Osteoblast (primary cell): ENCODE results near the gene PTPN9. TPM values are rescaled to one million over a fixed set of nuclear protein-coding genes. Genes with fewer than 3 reads are reported as not detected.

ENCODE experiments used
- DNase-seq: peaks from one replicate; pipeline ENCODE4 v3.0.0; 2011; ENCODE audit warnings: low spot score, mixed read lengths; ENCODE audit not compliant: insufficient read length; ENCODE audit errors: missing footprints
- H2AFZ ChIP-seq: 2 replicates; pipeline ENCODE4 v1.6.0; 2011; ENCODE audit warnings: mild to moderate bottlenecking, low read length
- H3K27ac ChIP-seq: 2 replicates; pipeline ENCODE4 v1.5.1; 2011; ENCODE audit warnings: mild to moderate bottlenecking, low read depth, low read length, moderate library complexity
- H3K27me3 ChIP-seq: 2 replicates; pipeline ENCODE4 v1.6.0; 2012; ENCODE audit warnings: mild to moderate bottlenecking, control low read depth, inconsistent platforms, low read length, moderate library complexity; ENCODE audit not compliant: insufficient read depth
- H3K36me3 ChIP-seq: 2 replicates; pipeline ENCODE4 v1.5.1; 2011; ENCODE audit warnings: mild to moderate bottlenecking, low read length, control low read depth, moderate library complexity; ENCODE audit not compliant: insufficient read depth
- H3K4me1 ChIP-seq: 2 replicates; pipeline ENCODE4 v1.5.1; 2011; ENCODE audit warnings: mild to moderate bottlenecking, low read length, control low read depth, moderate library complexity; ENCODE audit not compliant: insufficient read depth
- H3K4me2 ChIP-seq: 2 replicates; pipeline ENCODE4 v1.6.0; 2011; ENCODE audit warnings: mild to moderate bottlenecking, low read length; ENCODE audit not compliant: insufficient read depth
- H3K4me3 ChIP-seq: fragments of 200-600 bp; sonication (generic); 3 replicates; pipeline ENCODE4 v1.5.1; 2012; ENCODE audit warnings: mild to moderate bottlenecking, low read length, inconsistent platforms; ENCODE audit not compliant: insufficient read depth
- H3K79me2 ChIP-seq: 2 replicates; pipeline ENCODE4 v1.6.0; 2012; ENCODE audit warnings: mild to moderate bottlenecking, low read length, control low read depth, inconsistent platforms; ENCODE audit not compliant: insufficient read depth
- H3K9me3 ChIP-seq: 2 replicates; pipeline ENCODE4 v1.5.1; 2011; ENCODE audit warnings: low read depth, low read length, control low read depth
- H4K20me1 ChIP-seq: 2 replicates; pipeline ENCODE4 v1.6.0; 2012; ENCODE audit warnings: mild to moderate bottlenecking, low read length, control low read depth; ENCODE audit not compliant: insufficient read depth
- total RNA-seq: library from RNA; depleted of rRNA; stranded (reverse); fragments of >200 nt; gene quantifications from 2 replicates; pipeline ENCODE4 v1.2.3, GENCODE V29; 2012
- TF ChIP-seq, protein P1 (sequence below): IDR thresholded peaks from 2 replicates; pipeline ENCODE4 v1.5.1; 2011; ENCODE audit warnings: mild to moderate bottlenecking, low read depth, low read length, moderate library complexity; ENCODE audit errors: extremely low read depth

The PTPN9 gene
- total RNA-seq, 1 donor, result 23.9 TPM

DNA sequence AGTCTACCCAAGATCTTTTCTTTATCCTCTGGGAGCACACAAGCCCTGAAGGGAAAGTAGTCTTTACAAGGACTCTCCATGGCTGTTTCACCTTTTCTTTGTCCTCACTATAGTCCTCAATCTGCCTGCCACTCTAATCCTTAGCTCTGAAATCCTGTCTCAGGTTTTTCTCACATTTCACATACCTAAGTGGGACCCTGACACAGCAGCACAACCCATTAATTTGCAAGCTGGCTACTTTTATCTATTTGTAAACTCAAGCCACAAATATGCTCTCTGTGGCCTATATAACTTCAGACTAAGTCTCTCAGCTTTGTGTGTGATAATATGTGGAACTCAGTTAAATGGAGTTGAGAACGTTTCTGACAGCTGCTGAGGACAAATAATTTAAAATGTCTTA lies 147.4 kb downstream of the PTPN9 start:
- DNase-seq, result peak; percentile 53
- peak overlapping the region; percentile 81 for H3K27ac ChIP-seq
- no peak overlapping the region for H3K4me3 ChIP-seq
- H3K4me1 ChIP-seq, result peaks cover 12% of the 10 kb centered on the region
- peaks cover 67% of the 10 kb centered on the region for H3K79me2 ChIP-seq
- TF ChIP-seq, protein P1, sequence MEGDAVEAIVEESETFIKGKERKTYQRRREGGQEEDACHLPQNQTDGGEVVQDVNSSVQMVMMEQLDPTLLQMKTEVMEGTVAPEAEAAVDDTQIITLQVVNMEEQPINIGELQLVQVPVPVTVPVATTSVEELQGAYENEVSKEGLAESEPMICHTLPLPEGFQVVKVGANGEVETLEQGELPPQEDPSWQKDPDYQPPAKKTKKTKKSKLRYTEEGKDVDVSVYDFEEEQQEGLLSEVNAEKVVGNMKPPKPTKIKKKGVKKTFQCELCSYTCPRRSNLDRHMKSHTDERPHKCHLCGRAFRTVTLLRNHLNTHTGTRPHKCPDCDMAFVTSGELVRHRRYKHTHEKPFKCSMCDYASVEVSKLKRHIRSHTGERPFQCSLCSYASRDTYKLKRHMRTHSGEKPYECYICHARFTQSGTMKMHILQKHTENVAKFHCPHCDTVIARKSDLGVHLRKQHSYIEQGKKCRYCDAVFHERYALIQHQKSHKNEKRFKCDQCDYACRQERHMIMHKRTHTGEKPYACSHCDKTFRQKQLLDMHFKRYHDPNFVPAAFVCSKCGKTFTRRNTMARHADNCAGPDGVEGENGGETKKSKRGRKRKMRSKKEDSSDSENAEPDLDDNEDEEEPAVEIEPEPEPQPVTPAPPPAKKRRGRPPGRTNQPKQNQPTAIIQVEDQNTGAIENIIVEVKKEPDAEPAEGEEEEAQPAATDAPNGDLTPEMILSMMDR, result no peak
- H2AFZ ChIP-seq, result no peak overlapping the region
- peaks cover 19% of the 10 kb centered on the region for H4K20me1 ChIP-seq
- H3K36me3 ChIP-seq, result peaks cover 35% of the 10 kb centered on the region
- peak overlapping the region; percentile 17 for H3K4me2 ChIP-seq
- no peaks in the 10 kb centered on the region for H3K27me3 ChIP-seq
- H3K9me3 ChIP-seq, result no peaks in the 10 kb centered on the region

DNA sequence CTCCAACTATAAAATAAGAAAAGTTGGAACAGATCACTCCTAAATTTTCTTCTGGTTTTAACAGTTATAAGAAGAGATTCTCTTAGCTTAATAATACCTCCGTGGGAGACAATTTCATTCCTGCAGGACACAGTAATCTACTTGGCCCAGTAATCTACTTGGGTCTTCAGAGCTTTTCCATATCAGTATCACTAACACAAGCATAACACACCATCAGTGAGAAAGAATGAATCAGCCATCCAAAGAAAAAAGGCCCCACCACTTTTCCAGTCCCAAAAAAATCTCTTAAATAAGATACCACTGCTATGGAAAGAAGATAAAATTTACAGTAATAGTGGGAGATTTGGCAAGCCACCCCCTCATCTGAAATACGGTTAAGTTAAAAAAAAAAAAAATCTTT lies 147.8 kb downstream of the PTPN9 start:
- no peak for DNase-seq

DNA sequence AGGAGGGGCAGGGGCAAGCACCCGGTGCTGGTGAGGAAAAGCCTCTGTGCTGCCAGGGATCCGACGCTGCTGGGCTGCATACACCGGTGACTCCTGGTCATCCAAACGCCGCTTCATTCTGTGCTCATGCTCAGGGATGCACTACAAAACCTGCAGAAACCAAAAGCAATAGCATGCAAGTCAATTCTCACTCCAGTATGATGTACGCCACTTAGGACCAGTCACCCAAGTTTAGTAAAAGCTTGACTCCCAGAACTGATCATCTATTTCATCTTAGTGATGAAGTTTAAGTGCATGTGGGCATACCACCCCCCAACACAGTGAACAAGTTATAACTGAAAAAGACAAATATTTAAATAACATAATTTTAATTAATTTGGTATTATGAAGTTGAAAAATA lies 148.9 kb downstream of the PTPN9 start:
- Histone ChIP-seq H3K27ac (no peak overlapping the region), H3K9me3 (no peaks in the 10 kb centered on the region), H3K4me1 (peaks cover 12% of the 10 kb centered on the region), H2AFZ (no peak overlapping the region), H3K27me3 (no peaks in the 10 kb centered on the region), H3K4me3 (no peak overlapping the region), H3K79me2 (peaks cover 62% of the 10 kb centered on the region), H4K20me1 (peaks cover 13% of the 10 kb centered on the region), H3K4me2 (no peak overlapping the region), H3K36me3 (peaks cover 29% of the 10 kb centered on the region)
- no peak for DNase-seq
- TF ChIP-seq, protein P1, result no peak

More for the DNA sequence above, 147.8 kb downstream of the PTPN9 start:
- Histone ChIP-seq H3K79me2 (peaks cover 67% of the 10 kb centered on the region), H3K4me1 (peaks cover 12% of the 10 kb centered on the region), H3K9me3 (no peaks in the 10 kb centered on the region), H3K36me3 (peaks cover 36% of the 10 kb centered on the region), H2AFZ (no peak overlapping the region), H3K27me3 (no peaks in the 10 kb centered on the region), H3K4me3 (no peak overlapping the region), H4K20me1 (peaks cover 15% of the 10 kb centered on the region), H3K27ac (peak overlapping the region; percentile 81), H3K4me2 (peak overlapping the region; percentile 17)
- TF ChIP-seq, protein P1, result no peak

DNA sequence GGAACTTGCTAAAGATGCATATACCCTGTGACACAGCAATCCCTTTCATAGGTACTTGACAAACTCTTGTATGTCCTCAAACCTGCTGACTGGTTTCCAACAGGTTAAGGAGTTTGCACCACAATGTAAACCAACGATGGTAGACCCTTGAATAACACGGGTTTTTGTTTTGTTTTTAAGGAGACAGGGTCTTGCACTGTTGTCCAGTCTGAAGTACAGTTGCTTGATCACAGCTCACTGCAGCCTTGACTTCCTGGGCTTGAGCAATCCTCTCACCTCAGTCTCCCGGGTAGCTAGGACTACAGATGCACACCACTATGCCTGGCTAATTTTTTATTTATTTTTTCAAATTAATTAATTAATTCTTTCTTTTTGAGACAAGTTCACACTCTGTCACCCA lies 151.0 kb downstream of the PTPN9 start:
- Histone ChIP-seq H3K79me2 (peaks cover 48% of the 10 kb centered on the region), H3K9me3 (no peaks in the 10 kb centered on the region), H3K36me3 (peaks cover 29% of the 10 kb centered on the region), H4K20me1 (peaks cover 7% of the 10 kb centered on the region), H3K4me1 (peaks cover 12% of the 10 kb centered on the region), H3K27ac (no peak overlapping the region), H3K27me3 (no peaks in the 10 kb centered on the region), H2AFZ (no peak overlapping the region), H3K4me3 (no peak overlapping the region), H3K4me2 (no peak overlapping the region)
- TF ChIP-seq, protein P1, result no peak
- no peak for DNase-seq
